NT2/D1 (cell line): Measurements from ENCODE around the gene TAF4B.

Experiments
- YY1 ChIP-seq: IDR thresholded peaks from 2 replicates; pipeline ENCODE4 v1.6.1; 2011; ENCODE audit not compliant: insufficient read length, insufficient read depth
- ZNF274 ChIP-seq: IDR thresholded peaks from 2 replicates; pipeline ENCODE4 v1.6.1; 2011; ENCODE audit warnings: mild to moderate bottlenecking, low read depth, low read length

GRCh38 chr18:26327062-26327461 is 100.8 kb downstream of the TAF4B start:
- TF ChIP-seq ZNF274 (no peak), YY1 (no peak)
